ENCODE results near the gene AHCY.
"Not testable (repeated sequence)": the region's sequence is repeated elsewhere in the genome, so short reads cannot be mapped to it uniquely, and the experiment has no call there.

AHCY gene

DNA sequence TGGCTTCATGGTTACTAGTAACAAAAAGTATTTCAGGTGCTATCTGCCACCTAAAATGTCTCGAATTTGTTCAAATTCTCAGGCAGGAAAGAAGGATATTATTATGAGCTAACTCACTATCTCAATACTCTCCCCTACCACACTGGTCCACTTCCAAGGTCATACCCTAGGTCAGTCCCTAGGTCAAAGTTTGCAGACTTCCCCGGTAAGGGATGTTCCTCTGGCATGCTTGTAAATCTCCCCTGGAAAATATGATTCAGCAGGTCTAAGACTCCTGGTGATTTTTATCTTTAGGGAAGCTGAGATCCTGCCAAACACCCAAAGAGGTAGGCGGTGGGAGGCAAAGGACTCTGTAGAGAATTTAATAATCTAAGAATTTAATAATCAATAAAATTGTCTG is 6.7 kb downstream of the AHCY start:
- H3K27ac ChIP-seq, result peak overlapping the region; percentile 39; the same call in 1 of the 2 replicates
- TF ChIP-seq, protein P1, sequence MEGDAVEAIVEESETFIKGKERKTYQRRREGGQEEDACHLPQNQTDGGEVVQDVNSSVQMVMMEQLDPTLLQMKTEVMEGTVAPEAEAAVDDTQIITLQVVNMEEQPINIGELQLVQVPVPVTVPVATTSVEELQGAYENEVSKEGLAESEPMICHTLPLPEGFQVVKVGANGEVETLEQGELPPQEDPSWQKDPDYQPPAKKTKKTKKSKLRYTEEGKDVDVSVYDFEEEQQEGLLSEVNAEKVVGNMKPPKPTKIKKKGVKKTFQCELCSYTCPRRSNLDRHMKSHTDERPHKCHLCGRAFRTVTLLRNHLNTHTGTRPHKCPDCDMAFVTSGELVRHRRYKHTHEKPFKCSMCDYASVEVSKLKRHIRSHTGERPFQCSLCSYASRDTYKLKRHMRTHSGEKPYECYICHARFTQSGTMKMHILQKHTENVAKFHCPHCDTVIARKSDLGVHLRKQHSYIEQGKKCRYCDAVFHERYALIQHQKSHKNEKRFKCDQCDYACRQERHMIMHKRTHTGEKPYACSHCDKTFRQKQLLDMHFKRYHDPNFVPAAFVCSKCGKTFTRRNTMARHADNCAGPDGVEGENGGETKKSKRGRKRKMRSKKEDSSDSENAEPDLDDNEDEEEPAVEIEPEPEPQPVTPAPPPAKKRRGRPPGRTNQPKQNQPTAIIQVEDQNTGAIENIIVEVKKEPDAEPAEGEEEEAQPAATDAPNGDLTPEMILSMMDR (conservative IDR thresholded peaks at IDR 0.05), result no peak
- no peak for TF ChIP-seq ZFX (IDR thresholded peaks at IDR 0.05)

DNA sequence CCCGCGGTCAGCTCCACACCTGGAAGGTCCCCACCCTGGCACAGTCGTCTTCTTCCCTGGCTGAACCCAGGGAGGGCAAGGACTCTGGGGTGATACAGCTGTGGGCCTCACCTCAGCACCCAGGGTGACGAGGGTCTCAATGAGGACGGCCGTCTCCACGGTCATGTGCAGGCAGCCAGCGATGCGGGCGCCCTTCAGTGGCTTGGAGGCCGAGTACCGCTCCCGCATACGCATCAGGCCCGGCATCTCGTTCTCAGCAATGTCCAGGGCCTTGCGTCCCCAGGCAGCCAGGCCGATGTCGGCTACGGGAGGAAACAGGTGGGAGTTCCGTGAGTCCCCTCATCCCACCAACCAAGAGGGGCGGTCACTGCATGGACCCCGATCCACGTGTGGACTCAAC is 7.9 kb downstream of the AHCY start:
- no peak for TF ChIP-seq ZFX (IDR thresholded peaks at IDR 0.05)
- TF ChIP-seq, protein P1 (conservative IDR thresholded peaks at IDR 0.05), result no peak
- 0 out of 2 replicates have a peak overlapping the region, but pooled peaks have one; percentile 39 for H3K27ac ChIP-seq

DNA sequence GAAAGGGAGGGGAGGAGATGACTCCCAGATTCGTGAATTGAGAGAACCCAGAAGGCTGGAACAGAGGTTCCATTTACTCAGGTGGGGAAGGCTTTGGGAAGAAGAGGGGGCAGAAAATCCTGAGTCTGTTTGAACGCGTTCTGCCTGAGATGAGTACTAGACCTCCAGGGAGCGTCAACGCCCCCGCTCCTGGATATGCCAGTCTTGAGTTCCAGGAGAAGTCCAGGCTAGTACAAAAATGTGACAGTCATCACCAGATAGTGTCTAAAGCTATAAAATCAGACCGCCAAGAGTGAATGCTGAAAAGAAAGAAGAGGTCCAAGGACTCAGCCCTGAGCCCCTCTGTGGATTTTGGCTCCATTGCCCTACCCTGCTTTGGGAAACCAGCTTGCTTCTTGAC is 8.6 kb downstream of the AHCY start:
- TF ChIP-seq ZFX (IDR thresholded peaks at IDR 0.05), result no peak
- TF ChIP-seq, protein P1 (conservative IDR thresholded peaks at IDR 0.05), result no peak
- H3K27ac ChIP-seq, result no peak overlapping the region

DNA sequence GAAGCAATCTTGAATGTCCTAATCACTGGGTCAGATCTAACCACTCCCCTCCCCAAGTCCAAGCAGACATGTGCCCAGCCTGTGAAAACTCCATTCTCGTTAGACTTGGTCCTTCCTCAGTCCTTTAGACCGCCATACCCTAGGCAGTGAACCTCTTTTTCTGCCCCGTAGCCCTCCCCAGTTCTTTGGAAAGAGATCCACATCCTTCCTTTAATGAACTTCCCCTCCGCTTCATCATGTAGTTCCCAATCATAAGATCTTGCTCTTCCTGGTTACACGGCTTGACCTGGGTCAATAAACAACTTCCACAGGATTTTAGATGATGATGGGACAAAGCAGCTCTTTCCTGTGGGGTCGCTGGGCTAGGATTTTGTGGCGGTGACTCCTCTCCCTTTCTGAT is 9.6 kb downstream of the AHCY start:
- TF ChIP-seq, protein P1 (conservative IDR thresholded peaks at IDR 0.05), result no peak
- no peak for TF ChIP-seq ZFX (IDR thresholded peaks at IDR 0.05)
- no peak overlapping the region for H3K27ac ChIP-seq

DNA sequence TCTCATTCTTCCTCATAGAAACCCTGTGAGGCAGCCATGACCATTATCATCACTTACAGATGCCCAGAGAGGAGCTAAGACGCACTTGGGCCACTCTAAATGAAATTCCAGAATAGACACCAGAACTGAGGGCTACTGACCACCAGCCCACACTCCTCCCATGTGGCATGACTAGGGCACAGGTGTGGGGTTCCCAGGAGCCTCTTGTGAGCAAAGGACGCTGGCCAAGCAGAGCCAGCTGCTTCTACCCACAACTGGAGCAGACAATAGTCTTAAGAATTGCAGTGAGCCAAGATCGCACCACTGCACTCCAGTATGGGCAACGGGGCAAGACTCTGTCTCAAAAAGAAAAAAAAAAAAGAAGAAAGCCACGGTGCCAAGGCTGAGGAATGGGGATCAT is 10.0 kb downstream of the AHCY start:
- TF ChIP-seq, protein P1 (conservative IDR thresholded peaks at IDR 0.05), result no peak
- no peak for TF ChIP-seq ZFX (IDR thresholded peaks at IDR 0.05)
- H3K27ac ChIP-seq, result no peak overlapping the region

DNA sequence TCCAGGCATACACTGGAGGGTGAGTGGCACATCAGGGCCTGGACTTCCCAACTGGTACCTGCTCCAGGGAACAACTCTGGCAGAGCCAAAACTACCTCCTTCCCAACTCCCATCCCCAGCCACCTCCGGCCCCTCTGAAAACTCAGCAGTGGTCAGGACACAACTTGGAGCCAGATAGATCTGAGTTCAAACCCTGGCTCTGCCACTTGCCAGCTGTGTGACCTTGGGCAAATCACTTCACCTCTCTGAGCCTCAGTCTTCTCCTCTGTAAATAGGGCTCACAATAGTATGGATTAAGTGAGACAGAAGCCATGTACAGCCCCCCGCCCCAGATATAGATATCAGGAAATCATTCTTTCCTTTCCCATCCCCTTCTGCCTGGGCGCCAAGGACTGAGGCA is 10.7 kb downstream of the AHCY start:
- TF ChIP-seq, protein P1 (conservative IDR thresholded peaks at IDR 0.05), result no peak
- TF ChIP-seq ZFX (IDR thresholded peaks at IDR 0.05), result no peak
- H3K27ac ChIP-seq, result no peak overlapping the region

DNA sequence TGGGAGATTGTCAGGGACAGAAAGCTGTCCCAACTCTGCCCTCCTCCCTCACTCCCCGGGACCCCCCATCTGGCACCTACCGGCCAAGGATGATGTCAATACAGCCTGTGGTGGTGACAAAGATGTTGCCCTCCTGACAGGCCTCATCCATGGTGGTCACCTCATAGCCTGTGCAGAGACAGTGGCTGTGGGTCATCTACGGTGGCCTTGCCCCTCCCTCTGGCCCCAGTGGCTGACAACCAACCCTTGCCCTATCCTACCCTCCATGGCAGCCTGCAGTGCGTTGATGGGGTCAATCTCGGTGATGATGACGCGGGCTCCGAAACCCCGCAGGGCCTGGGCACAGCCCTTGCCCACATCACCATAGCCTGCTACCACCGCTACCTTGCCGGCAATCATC is 12.7 kb downstream of the AHCY start:
- H3K27ac ChIP-seq, result no peak overlapping the region
- TF ChIP-seq, protein P1 (conservative IDR thresholded peaks at IDR 0.05), result no peak
- TF ChIP-seq ZFX (IDR thresholded peaks at IDR 0.05), result no peak

DNA sequence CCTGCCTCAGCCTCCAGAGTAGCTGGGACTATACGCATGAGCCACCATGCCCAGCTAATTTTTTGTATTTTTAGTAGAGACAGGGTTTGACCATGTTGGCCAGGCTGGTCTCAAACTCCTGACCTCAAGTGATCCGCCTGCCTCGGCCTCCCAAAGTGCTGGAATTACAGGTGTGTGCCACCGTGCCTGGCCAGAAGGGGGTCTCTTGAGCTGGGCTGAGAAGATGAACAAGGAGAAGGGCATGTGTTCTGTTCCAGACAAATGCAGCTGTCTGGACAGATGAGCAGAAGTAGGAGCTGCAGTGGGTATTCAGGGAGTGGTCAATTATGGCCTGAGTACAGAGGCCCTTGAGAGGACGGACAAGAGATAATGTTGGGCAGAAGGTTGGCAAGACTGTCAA is 15.7 kb downstream of the AHCY start:
- not testable (repeated sequence) for H3K27ac ChIP-seq
